BLaER1 (cell line): ENCODE results near the gene RBM17.

ENCODE experiments used
- H3K27ac ChIP-seq: shearing (Covaris generic); formaldehyde crosslinking; 2 replicates; pipeline ENCODE4 v1.8.1; 2022
- H3K27me3 ChIP-seq: shearing (Covaris generic); formaldehyde crosslinking; 2 replicates; pipeline ENCODE4 v1.8.1; 2022
- H3K36me3 ChIP-seq: shearing (Covaris generic); formaldehyde crosslinking; 2 replicates; pipeline ENCODE4 v1.8.1; 2022
- H3K4me1 ChIP-seq: shearing (Covaris generic); formaldehyde crosslinking; 2 replicates; pipeline ENCODE4 v1.8.1; 2022
- H3K4me2 ChIP-seq: shearing (Covaris generic); formaldehyde crosslinking; 2 replicates; pipeline ENCODE4 v1.8.1; 2022
- H3K4me3 ChIP-seq: shearing (Covaris generic); formaldehyde crosslinking; 2 replicates; pipeline ENCODE4 v1.8.1; 2022
- H3K9ac ChIP-seq: shearing (Covaris generic); formaldehyde crosslinking; 2 replicates; pipeline ENCODE4 v1.8.1; 2022
- H3K9me3 ChIP-seq: shearing (Covaris generic); formaldehyde crosslinking; 2 replicates; pipeline ENCODE4 v1.8.1; 2022
- H4K20me1 ChIP-seq: shearing (Covaris generic); formaldehyde crosslinking; 2 replicates; pipeline ENCODE4 v1.8.1; 2022
- Cebpa-rat ChIP-seq: shearing (Covaris generic); IDR thresholded peaks from 2 replicates; pipeline ENCODE4 v1.8.1; 2022

The RBM17 gene

GRCh38 chr10:6142644-6143043 lies 53.8 kb downstream of the RBM17 start:
- peak overlapping the region; percentile 85 for H3K4me2 ChIP-seq
- H3K9me3 ChIP-seq = no peaks in the 10 kb centered on the region
- peaks cover 24% of the 10 kb centered on the region for H4K20me1 ChIP-seq
- peaks cover 72% of the 10 kb centered on the region for H3K4me1 ChIP-seq
- H3K36me3 ChIP-seq = 0 out of 2 replicates have a peak, but pooled peaks cover 9% of the 10 kb centered on the region
- no peaks in the 10 kb centered on the region for H3K27me3 ChIP-seq
- no peak overlapping the region for H3K9ac ChIP-seq
- no peak overlapping the region for H3K27ac ChIP-seq
- no peak for TF ChIP-seq Cebpa-rat
- no peak overlapping the region for H3K4me3 ChIP-seq

- Histone ChIP-seq H3K27me3 (no peaks in the 10 kb centered on the region), H4K20me1 (peaks cover 30% of the 10 kb centered on the region), H3K9me3 (no peaks in the 10 kb centered on the region), H3K27ac (no peak overlapping the region), H3K4me2 (peak overlapping the region; percentile 85; the same call in 1 of the 2 replicates), H3K4me3 (no peak overlapping the region), H3K4me1 (peaks cover 77% of the 10 kb centered on the region), H3K36me3 (0 out of 2 replicates have a peak, but pooled peaks cover 11% of the 10 kb centered on the region), H3K9ac (no peak overlapping the region)
- no peak for TF ChIP-seq Cebpa-rat
These were observed 54.3 kb downstream of the RBM17 start for GRCh38 chr10:6143181-6143580.

- TF ChIP-seq Cebpa-rat = no peak
- peak overlapping the region; percentile 98 for H3K4me2 ChIP-seq
- H3K27ac ChIP-seq = peak overlapping the region; percentile 90
- H3K9me3 ChIP-seq = no peaks in the 10 kb centered on the region
- peaks cover 41% of the 10 kb centered on the region for H4K20me1 ChIP-seq
- peak overlapping the region; percentile 88 for H3K9ac ChIP-seq
- H3K4me1 ChIP-seq = peaks cover 85% of the 10 kb centered on the region
- H3K27me3 ChIP-seq = no peaks in the 10 kb centered on the region
- H3K36me3 ChIP-seq = 0 out of 2 replicates have a peak, but pooled peaks cover 11% of the 10 kb centered on the region
- peak overlapping the region; percentile 92 for H3K4me3 ChIP-seq
These were observed 55.8 kb downstream of the RBM17 start for GRCh38 chr10:6144406-6145165.

GRCh38 chr10:6145166-6145987 lies 56.5 kb downstream of the RBM17 start:
- no peaks in the 10 kb centered on the region for H3K9me3 ChIP-seq
- H4K20me1 ChIP-seq = peaks cover 49% of the 10 kb centered on the region
- H3K9ac ChIP-seq = peak overlapping the region; percentile 88
- peak overlapping the region; percentile 92 for H3K4me3 ChIP-seq
- no peak for TF ChIP-seq Cebpa-rat
- H3K4me2 ChIP-seq = peak overlapping the region; percentile 98
- H3K36me3 ChIP-seq = 0 out of 2 replicates have a peak, but pooled peaks cover 11% of the 10 kb centered on the region
- H3K27ac ChIP-seq = peak overlapping the region; percentile 90
- H3K27me3 ChIP-seq = no peaks in the 10 kb centered on the region
- H3K4me1 ChIP-seq = peaks cover 80% of the 10 kb centered on the region

GRCh38 chr10:6146013-6146785 lies 57.4 kb downstream of the RBM17 start:
- H3K9ac ChIP-seq = peak overlapping the region; percentile 88
- H3K4me3 ChIP-seq = peak overlapping the region; percentile 92
- TF ChIP-seq Cebpa-rat = no peak
- peaks cover 57% of the 10 kb centered on the region for H4K20me1 ChIP-seq
- 0 out of 2 replicates have a peak, but pooled peaks cover 11% of the 10 kb centered on the region for H3K36me3 ChIP-seq
- no peaks in the 10 kb centered on the region for H3K9me3 ChIP-seq
- H3K4me1 ChIP-seq = peaks cover 80% of the 10 kb centered on the region
- peak overlapping the region; percentile 98 for H3K4me2 ChIP-seq
- no peaks in the 10 kb centered on the region for H3K27me3 ChIP-seq
- H3K27ac ChIP-seq = peak overlapping the region; percentile 90

GRCh38 chr10:6146921-6147320 lies 58.1 kb downstream of the RBM17 start:
- peaks cover 64% of the 10 kb centered on the region for H4K20me1 ChIP-seq
- no peaks in the 10 kb centered on the region for H3K9me3 ChIP-seq
- peaks cover 80% of the 10 kb centered on the region for H3K4me1 ChIP-seq
- H3K27ac ChIP-seq = no peak overlapping the region
- H3K4me2 ChIP-seq = peak overlapping the region; percentile 98
- H3K9ac ChIP-seq = no peak overlapping the region
- 0 out of 2 replicates have a peak, but pooled peaks cover 11% of the 10 kb centered on the region for H3K36me3 ChIP-seq
- H3K27me3 ChIP-seq = no peaks in the 10 kb centered on the region
- no peak overlapping the region for H3K4me3 ChIP-seq
- TF ChIP-seq Cebpa-rat = no peak

- Histone ChIP-seq H3K27ac (peak overlapping the region; percentile 23; the same call in 1 of the 2 replicates), H3K4me2 (peak overlapping the region; percentile 68), H3K4me3 (no peak overlapping the region), H3K27me3 (no peaks in the 10 kb centered on the region), H3K36me3 (peaks cover 11% of the 10 kb centered on the region; the same call in 1 of the 2 replicates), H3K9ac (no peak overlapping the region), H3K9me3 (no peaks in the 10 kb centered on the region), H4K20me1 (peaks cover 78% of the 10 kb centered on the region), H3K4me1 (peaks cover 72% of the 10 kb centered on the region)
- TF ChIP-seq Cebpa-rat = no peak
These were observed 59.4 kb downstream of the RBM17 start for GRCh38 chr10:6148251-6148701.

- Histone ChIP-seq H3K4me3 (no peak overlapping the region), H3K4me1 (peaks cover 66% of the 10 kb centered on the region), H3K27ac (0 out of 2 replicates have a peak overlapping the region, but pooled peaks have one; percentile 23), H3K4me2 (peak overlapping the region; percentile 68), H3K27me3 (no peaks in the 10 kb centered on the region), H4K20me1 (peaks cover 84% of the 10 kb centered on the region), H3K9me3 (no peaks in the 10 kb centered on the region), H3K9ac (no peak overlapping the region), H3K36me3 (peaks cover 16% of the 10 kb centered on the region)
- no peak for TF ChIP-seq Cebpa-rat
These were observed 60.1 kb downstream of the RBM17 start for GRCh38 chr10:6148908-6149307.
